OCI-LY7 (cell line): ENCODE measurements around the gene E2F4. TPM values are rescaled to one million over a fixed set of nuclear protein-coding genes. Genes with fewer than 3 reads are reported as not detected.

Experiments
- BruUV-seq: library from RNA; stranded (reverse); fragments of 400-500 nt; replicated peaks from 2 replicates; lab custom pipeline; 2021; lab: Mats Ljungman, UMichigan
- CTCF ChIA-PET: fragments of 300-600 bp; sonication (Branson Sonifier 250); formaldehyde crosslinking; loops from one replicate; lab custom pipeline; 2022; ENCODE audit warnings: antibody characterized with exemption; ENCODE audit not compliant: unreplicated experiment; lab: Charles Lee
- POLR2A ChIA-PET: fragments of 300-600 bp; sonication (Branson Sonifier 250); formaldehyde crosslinking; loops from one replicate; lab custom pipeline; 2022; ENCODE audit warnings: antibody characterized with exemption; lab: Charles Lee
- DNase-seq: peaks from one replicate; pipeline ENCODE4 v3.0.0-alpha.2; 2015; ENCODE audit warnings: low spot score
- H2AFZ ChIP-seq: fragments of 200-600 bp; sonication (generic), shearing (Covaris generic); 2 replicates; pipeline ENCODE4 v1.6.1; 2014; ENCODE audit warnings: mild to moderate bottlenecking, antibody characterized with exemption, low read length, moderate library complexity
- H3K27ac ChIP-seq: fragments of 200-600 bp; sonication (generic); 2 replicates; pipeline ENCODE4 v1.5.1; 2014; ENCODE audit warnings: mixed run types, low read depth, mild to moderate bottlenecking, moderate library complexity, low read length, inconsistent platforms; ENCODE audit not compliant: poor library complexity, severe bottlenecking
- H3K36me3 ChIP-seq: fragments of 200-600 bp; sonication (generic); 2 replicates; pipeline ENCODE4 v1.6.1; 2014; ENCODE audit warnings: mild to moderate bottlenecking, antibody characterized with exemption, low read length, moderate library complexity, mixed read lengths; ENCODE audit not compliant: insufficient read depth
- H3K4me1 ChIP-seq: fragments of 200-600 bp; sonication (generic); 2 replicates; pipeline ENCODE4 v1.5.1; 2014; ENCODE audit warnings: mild to moderate bottlenecking, low read length; ENCODE audit not compliant: insufficient read depth, poor library complexity, severe bottlenecking
- H3K4me2 ChIP-seq: fragments of 200-600 bp; sonication (generic); 2 replicates; pipeline ENCODE4 v1.6.1; 2014; ENCODE audit warnings: mild to moderate bottlenecking, low read length
- H3K4me3 ChIP-seq: fragments of 200-600 bp; sonication (generic); 2 replicates; pipeline ENCODE4 v1.5.1; 2014; ENCODE audit warnings: mild to moderate bottlenecking, low read depth, low read length; ENCODE audit not compliant: poor library complexity, severe bottlenecking
- H3K79me2 ChIP-seq: fragments of 200-600 bp; sonication (generic); 2 replicates; pipeline ENCODE4 v1.6.1; 2016; ENCODE audit warnings: low read depth, mild to moderate bottlenecking, low read length, moderate library complexity, mixed read lengths; ENCODE audit not compliant: insufficient read depth
- H3K9me2 ChIP-seq: fragments of 200-600 bp; sonication (generic); 2 replicates; pipeline ENCODE4 v1.6.1; 2016; ENCODE audit warnings: mild to moderate bottlenecking, low read length, mixed read lengths; ENCODE audit not compliant: insufficient read depth
- H3K9me3 ChIP-seq: fragments of 200-600 bp; sonication (generic); 2 replicates; pipeline ENCODE4 v1.6.1; 2014; ENCODE audit warnings: mild to moderate bottlenecking, mixed run types, low read length, mixed read lengths
- H4K20me1 ChIP-seq: fragments of 200-600 bp; sonication (generic); 2 replicates; pipeline ENCODE4 v1.6.1; 2014; ENCODE audit warnings: mild to moderate bottlenecking, antibody characterized with exemption, low read length, moderate library complexity, mixed read lengths; ENCODE audit not compliant: insufficient read depth
- EZH2phosphoT487 ChIP-seq: fragments of 200-600 bp; sonication (generic); IDR thresholded peaks from 2 replicates; pipeline ENCODE4 v1.6.1; 2018; ENCODE audit warnings: low read depth, borderline replicate concordance, mild to moderate bottlenecking, mixed run types, antibody characterized with exemption, low read length, moderate library complexity, mixed read lengths
- intact Hi-C: fragments of 100-400 bp; cut with micrococcal nuclease; formaldehyde crosslinking; loops from one replicate; pipeline ENCODE4 v1.10.0; 2022; ENCODE audit not compliant: unreplicated experiment
- total RNA-seq, 2 experiments: library from RNA; depleted of rRNA in 1 of 2; stranded (reverse); fragments of >200 nt in 1 of 2; shearing (Covaris generic) in 1 of 2; gene quantifications; 2 replicates each; pipeline ENCODE4 v1.2.3, GENCODE V29; 2014 to 2022
- TF ChIP-seq, protein P1 (sequence below): fragments of 200-600 bp; sonication (generic); conservative IDR thresholded peaks from 2 replicates; pipeline ENCODE4 v1.5.1; 2014; ENCODE audit warnings: mild to moderate bottlenecking, antibody characterized with exemption, low read length, moderate library complexity, mixed read lengths

The E2F4 gene
- total RNA-seq, 2 experiments from 2014 or later: 124 to 157 TPM

DNA sequence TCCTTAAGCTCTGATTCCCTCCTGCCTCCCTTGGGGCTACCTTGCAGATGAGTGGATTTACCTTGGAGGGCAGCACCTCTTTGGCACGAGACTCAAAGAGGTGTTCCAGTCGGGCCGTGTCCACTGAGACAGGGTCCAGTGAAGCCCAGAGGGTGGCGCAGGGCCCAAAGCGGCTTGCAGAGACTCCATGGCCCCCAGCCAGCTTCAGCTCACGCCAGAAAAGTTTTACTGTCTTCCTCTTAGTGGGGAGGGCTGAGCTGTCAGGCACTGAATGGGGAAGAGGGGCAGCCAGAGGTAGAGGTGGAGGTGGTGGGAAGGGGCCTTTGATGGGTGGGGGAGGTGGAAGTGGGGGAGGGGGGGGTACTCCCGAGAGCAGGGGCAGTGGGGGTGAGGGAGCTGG is 41.6 kb downstream of the E2F4 start:
- peaks cover 65% of the 10 kb centered on the region for H3K36me3 ChIP-seq
- no peak for TF ChIP-seq EZH2phosphoT487
- TF ChIP-seq, protein P1, sequence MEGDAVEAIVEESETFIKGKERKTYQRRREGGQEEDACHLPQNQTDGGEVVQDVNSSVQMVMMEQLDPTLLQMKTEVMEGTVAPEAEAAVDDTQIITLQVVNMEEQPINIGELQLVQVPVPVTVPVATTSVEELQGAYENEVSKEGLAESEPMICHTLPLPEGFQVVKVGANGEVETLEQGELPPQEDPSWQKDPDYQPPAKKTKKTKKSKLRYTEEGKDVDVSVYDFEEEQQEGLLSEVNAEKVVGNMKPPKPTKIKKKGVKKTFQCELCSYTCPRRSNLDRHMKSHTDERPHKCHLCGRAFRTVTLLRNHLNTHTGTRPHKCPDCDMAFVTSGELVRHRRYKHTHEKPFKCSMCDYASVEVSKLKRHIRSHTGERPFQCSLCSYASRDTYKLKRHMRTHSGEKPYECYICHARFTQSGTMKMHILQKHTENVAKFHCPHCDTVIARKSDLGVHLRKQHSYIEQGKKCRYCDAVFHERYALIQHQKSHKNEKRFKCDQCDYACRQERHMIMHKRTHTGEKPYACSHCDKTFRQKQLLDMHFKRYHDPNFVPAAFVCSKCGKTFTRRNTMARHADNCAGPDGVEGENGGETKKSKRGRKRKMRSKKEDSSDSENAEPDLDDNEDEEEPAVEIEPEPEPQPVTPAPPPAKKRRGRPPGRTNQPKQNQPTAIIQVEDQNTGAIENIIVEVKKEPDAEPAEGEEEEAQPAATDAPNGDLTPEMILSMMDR: no peak

GRCh38 chr16:67234180-67234597 is 42.2 kb downstream of the E2F4 start:
- peaks cover 59% of the 10 kb centered on the region for H3K36me3 ChIP-seq

More for the DNA sequence above, 41.6 kb downstream of the E2F4 start:
- H3K4me1 ChIP-seq: peaks cover 4% of the 10 kb centered on the region
- CTCF ChIA-PET: no interaction called here
- no peaks in the 10 kb centered on the region for H3K9me3 ChIP-seq
- no peak for DNase-seq
- intact Hi-C loops: no loop called here
- POLR2A ChIA-PET: interaction anchor here (0.6 to 1.3 kb wide), 2 partner anchors 9 to 25 kb away, joined by 3 read pairs; no protein-coding TSS in a partner anchor
- no peak overlapping the region for H3K4me2 ChIP-seq
- H3K4me3 ChIP-seq: no peak overlapping the region
- no peaks in the 10 kb centered on the region for H4K20me1 ChIP-seq
- no peak overlapping the region for H2AFZ ChIP-seq
- no peaks in the 10 kb centered on the region for H3K79me2 ChIP-seq
- H3K9me2 ChIP-seq: no peaks in the 10 kb centered on the region
- H3K27ac ChIP-seq: no peak overlapping the region
- BruUV-seq: no TSS peak

More at GRCh38 chr16:67234180-67234597, 42.2 kb downstream of the E2F4 start:
- TF ChIP-seq, protein P1: no peak
- TF ChIP-seq EZH2phosphoT487: no peak
- intact Hi-C loops: no loop called here
- Histone ChIP-seq H3K9me2 (no peaks in the 10 kb centered on the region), H3K79me2 (no peaks in the 10 kb centered on the region), H3K4me1 (peaks cover 4% of the 10 kb centered on the region), H3K4me3 (no peak overlapping the region), H2AFZ (no peak overlapping the region), H3K27ac (no peak overlapping the region), H3K4me2 (no peak overlapping the region), H4K20me1 (no peaks in the 10 kb centered on the region), H3K9me3 (no peaks in the 10 kb centered on the region)
- no peak for DNase-seq
- ChIA-PET POLR2A (no interaction called here), CTCF (no interaction called here)
- BruUV-seq: no TSS peak
